Keratinocyte (primary cell): ENCODE results near the gene PATL2. TPM values are rescaled to one million over a fixed set of nuclear protein-coding genes. Genes with fewer than 3 reads are reported as not detected.

Source experiments
- DNase-seq: peaks from one replicate; pipeline ENCODE4 v3.0.0-alpha.2; 2011; ENCODE audit warnings: low read depth, missing footprints, low spot score
- FAIRE-seq: peaks from 2 replicates; lab custom pipeline; 2011; peaks lifted over from hg19 to GRCh38; lab: Jason Lieb, UNC
- H2AFZ ChIP-seq: 2 replicates; pipeline ENCODE4 v1.6.0; 2012; ENCODE audit warnings: low read length, control low read depth, inconsistent platforms; ENCODE audit not compliant: control insufficient read depth
- H3K27ac ChIP-seq: 2 replicates; pipeline ENCODE4 v1.5.1; 2011; ENCODE audit warnings: low read length; ENCODE audit not compliant: control insufficient read depth, insufficient read depth
- H3K27me3 ChIP-seq: 3 replicates; pipeline ENCODE4 v1.6.0; 2011; ENCODE audit warnings: low read length; ENCODE audit not compliant: control insufficient read depth, insufficient read depth; ENCODE audit errors: extremely low read depth
- H3K36me3 ChIP-seq, 2 experiments: 2 replicates in 1 of 2; 3 replicates in 1 of 2; pipeline ENCODE4 v1.5.1; 2011; ENCODE audit warnings: low read length in 2 of 2, mild to moderate bottlenecking in 1 of 2; ENCODE audit not compliant: control insufficient read depth in 2 of 2, insufficient read depth in 2 of 2; ENCODE audit errors: extremely low read depth in 1 of 2
- H3K4me1 ChIP-seq: 3 replicates; pipeline ENCODE4 v1.5.1; 2011; ENCODE audit warnings: low read length; ENCODE audit not compliant: control insufficient read depth, insufficient read depth; ENCODE audit errors: extremely low read depth
- H3K4me2 ChIP-seq: 3 replicates; pipeline ENCODE4 v1.6.0; 2011; ENCODE audit warnings: low read depth, low read length; ENCODE audit not compliant: control insufficient read depth, insufficient read depth; ENCODE audit errors: extremely low read depth
- H3K4me3 ChIP-seq, 3 experiments: fragments of 200-600 bp in 1 of 3; sonication (generic) in 1 of 3; 2 replicates in 2 of 3; 3 replicates in 1 of 3; pipeline ENCODE4 v1.5.1; 2011 to 2016; ENCODE audit warnings: low read length in 3 of 3, mild to moderate bottlenecking in 3 of 3, control low read depth in 2 of 3, inconsistent platforms in 1 of 3, low read depth in 1 of 3, mixed read lengths in 1 of 3, mixed run types in 1 of 3, moderate library complexity in 1 of 3; ENCODE audit not compliant: control insufficient read depth in 2 of 3, insufficient read depth in 2 of 3; ENCODE audit errors: extremely low read depth in 1 of 3
- H3K79me2 ChIP-seq: 2 replicates; pipeline ENCODE4 v1.6.0; 2012; ENCODE audit warnings: low read length; ENCODE audit not compliant: control insufficient read depth, insufficient read depth
- H3K9ac ChIP-seq: 3 replicates; pipeline ENCODE4 v1.6.0; 2011; ENCODE audit warnings: low read length; ENCODE audit not compliant: control insufficient read depth, insufficient read depth; ENCODE audit errors: extremely low read depth
- H3K9me1 ChIP-seq: 3 replicates; pipeline ENCODE4 v1.6.0; 2011; ENCODE audit warnings: low read length; ENCODE audit not compliant: control insufficient read depth, insufficient read depth; ENCODE audit errors: extremely low read depth
- H3K9me3 ChIP-seq: 2 replicates; pipeline ENCODE4 v1.5.1; 2012; ENCODE audit warnings: low read depth, low read length; ENCODE audit not compliant: control insufficient read depth
- H4K20me1 ChIP-seq: 3 replicates; pipeline ENCODE4 v1.6.0; 2011; ENCODE audit warnings: low read length; ENCODE audit not compliant: control insufficient read depth, insufficient read depth; ENCODE audit errors: extremely low read depth
- EZH2 ChIP-seq: IDR thresholded peaks from one replicate; pipeline ENCODE4 v1.6.1; 2012; ENCODE audit warnings: inconsistent platforms, mild to moderate bottlenecking, low read length, moderate library complexity
- dilution Hi-C: fragments of 300-500 bp; cut with MboI; formaldehyde crosslinking; loops from one replicate; pipeline ENCODE4 v1.7.0; 2020; ENCODE audit warnings: low sequenced_read_pairs; ENCODE audit not compliant: extremely low pct_ligation_motif_present
- polyA plus RNA-seq, 5 experiments: library from polyadenylated mRNA; depleted of rRNA in 3 of 5; stranded (reverse) in 3 of 5; stranded (forward) in 1 of 5; unstranded in 1 of 5; fragments of >200 nt; gene quantifications; 1 replicate in 1 of 5; 2 replicates in 3 of 5; 3 replicates in 1 of 5; pipeline versions ENCODE4 v1.2.1 to v1.2.3, GENCODE V29; 2011 to 2012; ENCODE audit warnings: missing spikeins in 2 of 5, low read depth in 1 of 5, low replicate concordance in 1 of 5
- TF ChIP-seq, protein P1 (sequence below), 3 experiments: IDR thresholded peaks in 1 of 3; conservative IDR thresholded peaks in 1 of 3; optimal IDR thresholded peaks in 1 of 3; 2 replicates in 2 of 3; 3 replicates in 1 of 3; pipeline versions ENCODE3 to v1.5.1; 2011; ENCODE audit warnings: low read length in 3 of 3, mild to moderate bottlenecking in 3 of 3, moderate library complexity in 2 of 3, control low read depth in 1 of 3, inconsistent platforms in 1 of 3; ENCODE audit not compliant: insufficient read depth in 2 of 3; ENCODE audit errors: extremely low read depth in 1 of 3

The PATL2 gene
- polyA plus RNA-seq, 1 donor (not counting 4 experiments of a cell fraction or from before 2014, with no cell fraction given), result 0.46 TPM

DNA sequence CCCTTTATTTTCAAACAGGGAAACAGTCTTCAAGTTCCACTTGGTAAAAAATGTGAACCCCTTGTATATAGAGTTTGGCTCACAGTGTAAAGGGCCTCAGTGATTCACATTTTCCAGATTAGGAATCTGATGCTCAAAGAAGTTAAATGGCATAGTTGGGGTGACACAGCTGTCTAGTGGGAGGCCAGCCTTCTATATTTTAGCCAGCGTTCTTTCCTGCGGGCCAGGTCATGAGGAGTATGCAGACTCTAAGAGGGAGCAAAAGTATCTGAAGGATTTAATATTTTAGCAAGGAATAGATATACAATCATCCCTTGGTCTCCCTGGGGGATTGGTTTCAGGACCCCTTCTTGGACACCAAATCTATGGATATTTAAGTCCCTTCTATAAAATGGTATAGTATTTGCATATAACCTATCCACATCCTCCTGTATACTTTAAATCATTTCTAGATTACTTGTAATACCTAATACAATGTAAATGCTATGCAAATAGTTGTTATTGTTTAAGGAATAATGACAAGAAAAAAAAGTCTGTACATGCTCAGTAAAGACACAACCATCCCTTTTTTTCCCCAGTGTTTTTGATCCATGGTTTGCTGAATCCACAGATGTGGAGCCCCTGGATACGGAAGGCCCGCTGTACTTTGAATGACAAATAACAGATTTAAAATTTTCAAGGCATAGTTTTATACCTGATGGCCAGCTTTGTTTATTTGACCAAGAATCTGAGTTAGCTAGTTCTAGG is 7.2 kb upstream of the PATL2 start:
- dilution Hi-C loops, result no loop called here

DNA sequence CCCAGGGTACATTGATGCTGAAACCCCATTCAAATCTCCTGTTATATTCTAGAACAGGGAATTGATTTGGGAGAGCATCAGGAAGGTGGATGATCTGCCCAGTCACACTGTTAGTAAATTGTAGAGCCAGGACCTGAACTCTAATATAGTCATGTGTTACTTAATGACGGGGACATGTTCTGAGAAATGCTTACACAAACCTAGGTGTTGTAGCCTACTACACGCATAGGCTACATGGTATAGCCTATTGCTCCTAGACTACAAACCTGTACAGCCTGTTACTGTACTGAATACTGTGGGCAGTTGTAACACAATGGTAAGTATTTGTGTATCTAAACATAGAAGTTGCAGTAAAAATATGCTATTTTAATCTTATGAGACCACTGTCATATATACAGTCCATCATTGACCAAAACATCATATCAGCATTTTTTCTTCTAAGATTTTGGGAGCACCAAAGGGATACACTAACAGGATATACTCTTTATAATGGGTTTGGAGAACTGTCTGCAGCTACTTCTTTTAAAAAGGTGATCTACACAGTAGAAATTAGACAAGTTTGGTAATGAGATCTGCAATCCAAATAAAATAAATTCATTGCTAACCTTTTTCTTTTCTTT is 6.0 kb upstream of the PATL2 start:
- Histone ChIP-seq H3K4me1 (peaks cover 9% of the 10 kb centered on the region), H3K27ac (no peak overlapping the region), H3K79me2 (peaks cover 39% of the 10 kb centered on the region), H3K9ac (no peak overlapping the region), H2AFZ (no peak overlapping the region), H3K36me3 (peaks cover 26 to 29% of the 10 kb centered on the region in 2 experiments), H4K20me1 (peaks cover 6% of the 10 kb centered on the region), H3K9me3 (no peaks in the 10 kb centered on the region), H3K4me2 (no peak overlapping the region), H3K4me3 (no peak overlapping the region), H3K27me3 (no peaks in the 10 kb centered on the region), H3K9me1 (no peaks in the 10 kb centered on the region)
- no peak for TF ChIP-seq EZH2
- no peak for FAIRE-seq
- dilution Hi-C loops, result no loop called here
- DNase-seq, result no peak

More for the DNA sequence above, 7.2 kb upstream of the PATL2 start:
- no peak for DNase-seq
- Histone ChIP-seq H3K9ac (no peak overlapping the region), H3K27me3 (no peaks in the 10 kb centered on the region), H3K79me2 (peaks cover 27% of the 10 kb centered on the region), H3K4me3 (no peak overlapping the region), H3K4me1 (peaks cover 6% of the 10 kb centered on the region), H3K9me1 (no peaks in the 10 kb centered on the region), H3K9me3 (no peaks in the 10 kb centered on the region), H4K20me1 (peaks cover 6% of the 10 kb centered on the region), H3K27ac (no peak overlapping the region), H2AFZ (no peak overlapping the region), H3K4me2 (no peak overlapping the region), H3K36me3 (peaks cover 26 to 29% of the 10 kb centered on the region in 2 experiments)
- TF ChIP-seq EZH2, result no peak
- TF ChIP-seq, protein P1, sequence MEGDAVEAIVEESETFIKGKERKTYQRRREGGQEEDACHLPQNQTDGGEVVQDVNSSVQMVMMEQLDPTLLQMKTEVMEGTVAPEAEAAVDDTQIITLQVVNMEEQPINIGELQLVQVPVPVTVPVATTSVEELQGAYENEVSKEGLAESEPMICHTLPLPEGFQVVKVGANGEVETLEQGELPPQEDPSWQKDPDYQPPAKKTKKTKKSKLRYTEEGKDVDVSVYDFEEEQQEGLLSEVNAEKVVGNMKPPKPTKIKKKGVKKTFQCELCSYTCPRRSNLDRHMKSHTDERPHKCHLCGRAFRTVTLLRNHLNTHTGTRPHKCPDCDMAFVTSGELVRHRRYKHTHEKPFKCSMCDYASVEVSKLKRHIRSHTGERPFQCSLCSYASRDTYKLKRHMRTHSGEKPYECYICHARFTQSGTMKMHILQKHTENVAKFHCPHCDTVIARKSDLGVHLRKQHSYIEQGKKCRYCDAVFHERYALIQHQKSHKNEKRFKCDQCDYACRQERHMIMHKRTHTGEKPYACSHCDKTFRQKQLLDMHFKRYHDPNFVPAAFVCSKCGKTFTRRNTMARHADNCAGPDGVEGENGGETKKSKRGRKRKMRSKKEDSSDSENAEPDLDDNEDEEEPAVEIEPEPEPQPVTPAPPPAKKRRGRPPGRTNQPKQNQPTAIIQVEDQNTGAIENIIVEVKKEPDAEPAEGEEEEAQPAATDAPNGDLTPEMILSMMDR (optimal IDR thresholded peaks at IDR 0.05 in 1 of 3, IDR thresholded peaks at IDR 0.05 in 1 of 3, conservative IDR thresholded peaks at IDR 0.05 in 1 of 3; ENCODE audit: extremely low read depth in 1 of 3, insufficient read depth in 2 of 3, low read length in 3 of 3), result no peak
- FAIRE-seq, result no peak
